ENCODE data around the gene GIPC3.

The GIPC3 gene

GRCh38 chr19:3575260-3575741, 10.0 kb upstream of the GIPC3 start:
- Histone ChIP-seq H3K36me3 (ENCODE audit: control insufficient read depth in 2 of 2, insufficient read depth in 1 of 2, low read length in 2 of 2) (peaks cover 9 to 19% of the 10 kb centered on the region in 2 experiments; a peak in 2 of 3 replicates), H3K9me3 (ENCODE audit: control insufficient read depth, insufficient read depth, low read depth, low read length) (no peaks in the 10 kb centered on the region), H3K4me1 (ENCODE audit: control insufficient read depth, insufficient read depth, low read length) (no peaks in the 10 kb centered on the region), H3K4me3 (ENCODE audit: low read depth, low read length) (no peak overlapping the region), H3K27ac (ENCODE audit: extremely low read depth, low read depth, low read length) (no peak overlapping the region)
- ChIA-PET CTCF (interaction anchor here (0.6 to 2.4 kb wide), 8 partner anchors 11 to 1249 kb away, joined by 3 to 6 read pairs (median 3); partner anchors contain the start of genes GIPC3 and MFSD12), POLR2A (interaction anchor here (1.0 kb wide), 1 partner anchor 22 kb away, joined by 4 read pairs; no protein-coding TSS in a partner anchor)
- no peak for TF ChIP-seq ZSCAN4 (tag by site-specific recombination; IDR thresholded peaks at IDR 0.05)
- TF ChIP-seq, protein P1, sequence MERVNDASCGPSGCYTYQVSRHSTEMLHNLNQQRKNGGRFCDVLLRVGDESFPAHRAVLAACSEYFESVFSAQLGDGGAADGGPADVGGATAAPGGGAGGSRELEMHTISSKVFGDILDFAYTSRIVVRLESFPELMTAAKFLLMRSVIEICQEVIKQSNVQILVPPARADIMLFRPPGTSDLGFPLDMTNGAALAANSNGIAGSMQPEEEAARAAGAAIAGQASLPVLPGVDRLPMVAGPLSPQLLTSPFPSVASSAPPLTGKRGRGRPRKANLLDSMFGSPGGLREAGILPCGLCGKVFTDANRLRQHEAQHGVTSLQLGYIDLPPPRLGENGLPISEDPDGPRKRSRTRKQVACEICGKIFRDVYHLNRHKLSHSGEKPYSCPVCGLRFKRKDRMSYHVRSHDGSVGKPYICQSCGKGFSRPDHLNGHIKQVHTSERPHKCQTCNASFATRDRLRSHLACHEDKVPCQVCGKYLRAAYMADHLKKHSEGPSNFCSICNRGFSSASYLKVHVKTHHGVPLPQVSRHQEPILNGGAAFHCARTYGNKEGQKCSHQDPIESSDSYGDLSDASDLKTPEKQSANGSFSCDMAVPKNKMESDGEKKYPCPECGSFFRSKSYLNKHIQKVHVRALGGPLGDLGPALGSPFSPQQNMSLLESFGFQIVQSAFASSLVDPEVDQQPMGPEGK (tag by site-specific recombination; IDR thresholded peaks at IDR 0.05) = peak; percentile 8; the same call in 1 of the 2 replicates
- no peak for TF ChIP-seq ZNF19 (tag by site-specific recombination; IDR thresholded peaks at IDR 0.05; ENCODE audit: low read depth)
- no peak for TF ChIP-seq ZNF521 (tag by site-specific recombination; IDR thresholded peaks at IDR 0.05)
- TF ChIP-seq ZNF394 (tag by site-specific recombination; IDR thresholded peaks at IDR 0.05; ENCODE audit: borderline replicate concordance) = peak; percentile 92
- TF ChIP-seq, protein P2, sequence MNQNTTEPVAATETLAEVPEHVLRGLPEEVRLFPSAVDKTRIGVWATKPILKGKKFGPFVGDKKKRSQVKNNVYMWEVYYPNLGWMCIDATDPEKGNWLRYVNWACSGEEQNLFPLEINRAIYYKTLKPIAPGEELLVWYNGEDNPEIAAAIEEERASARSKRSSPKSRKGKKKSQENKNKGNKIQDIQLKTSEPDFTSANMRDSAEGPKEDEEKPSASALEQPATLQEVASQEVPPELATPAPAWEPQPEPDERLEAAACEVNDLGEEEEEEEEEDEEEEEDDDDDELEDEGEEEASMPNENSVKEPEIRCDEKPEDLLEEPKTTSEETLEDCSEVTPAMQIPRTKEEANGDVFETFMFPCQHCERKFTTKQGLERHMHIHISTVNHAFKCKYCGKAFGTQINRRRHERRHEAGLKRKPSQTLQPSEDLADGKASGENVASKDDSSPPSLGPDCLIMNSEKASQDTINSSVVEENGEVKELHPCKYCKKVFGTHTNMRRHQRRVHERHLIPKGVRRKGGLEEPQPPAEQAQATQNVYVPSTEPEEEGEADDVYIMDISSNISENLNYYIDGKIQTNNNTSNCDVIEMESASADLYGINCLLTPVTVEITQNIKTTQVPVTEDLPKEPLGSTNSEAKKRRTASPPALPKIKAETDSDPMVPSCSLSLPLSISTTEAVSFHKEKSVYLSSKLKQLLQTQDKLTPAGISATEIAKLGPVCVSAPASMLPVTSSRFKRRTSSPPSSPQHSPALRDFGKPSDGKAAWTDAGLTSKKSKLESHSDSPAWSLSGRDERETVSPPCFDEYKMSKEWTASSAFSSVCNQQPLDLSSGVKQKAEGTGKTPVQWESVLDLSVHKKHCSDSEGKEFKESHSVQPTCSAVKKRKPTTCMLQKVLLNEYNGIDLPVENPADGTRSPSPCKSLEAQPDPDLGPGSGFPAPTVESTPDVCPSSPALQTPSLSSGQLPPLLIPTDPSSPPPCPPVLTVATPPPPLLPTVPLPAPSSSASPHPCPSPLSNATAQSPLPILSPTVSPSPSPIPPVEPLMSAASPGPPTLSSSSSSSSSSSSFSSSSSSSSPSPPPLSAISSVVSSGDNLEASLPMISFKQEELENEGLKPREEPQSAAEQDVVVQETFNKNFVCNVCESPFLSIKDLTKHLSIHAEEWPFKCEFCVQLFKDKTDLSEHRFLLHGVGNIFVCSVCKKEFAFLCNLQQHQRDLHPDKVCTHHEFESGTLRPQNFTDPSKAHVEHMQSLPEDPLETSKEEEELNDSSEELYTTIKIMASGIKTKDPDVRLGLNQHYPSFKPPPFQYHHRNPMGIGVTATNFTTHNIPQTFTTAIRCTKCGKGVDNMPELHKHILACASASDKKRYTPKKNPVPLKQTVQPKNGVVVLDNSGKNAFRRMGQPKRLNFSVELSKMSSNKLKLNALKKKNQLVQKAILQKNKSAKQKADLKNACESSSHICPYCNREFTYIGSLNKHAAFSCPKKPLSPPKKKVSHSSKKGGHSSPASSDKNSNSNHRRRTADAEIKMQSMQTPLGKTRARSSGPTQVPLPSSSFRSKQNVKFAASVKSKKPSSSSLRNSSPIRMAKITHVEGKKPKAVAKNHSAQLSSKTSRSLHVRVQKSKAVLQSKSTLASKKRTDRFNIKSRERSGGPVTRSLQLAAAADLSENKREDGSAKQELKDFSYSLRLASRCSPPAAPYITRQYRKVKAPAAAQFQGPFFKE (tag by site-specific recombination; IDR thresholded peaks at IDR 0.05; ENCODE audit: borderline replicate concordance) = no peak
- TF ChIP-seq ZNF707 (tag by site-specific recombination; IDR thresholded peaks at IDR 0.05) = no peak
- no peak for TF ChIP-seq ZBTB1 (tag by site-specific recombination; IDR thresholded peaks at IDR 0.05)
- TF ChIP-seq ZNF433 (tag by site-specific recombination; IDR thresholded peaks at IDR 0.05; ENCODE audit: low read depth) = no peak
- TF ChIP-seq ZNF140 (tag by site-specific recombination; IDR thresholded peaks at IDR 0.05) = no peak
- no peak for TF ChIP-seq ZNF274 (IDR thresholded peaks at IDR 0.05; ENCODE audit: low read length)
- TF ChIP-seq ZNF274 (tag by site-specific recombination; IDR thresholded peaks at IDR 0.05; ENCODE audit: borderline replicate concordance) = no peak
- TF ChIP-seq ZNF211 (tag by site-specific recombination; IDR thresholded peaks at IDR 0.05; ENCODE audit: low read depth) = no peak
- TF ChIP-seq ZSCAN16 (tag by site-specific recombination; IDR thresholded peaks at IDR 0.05) = no peak
- TF ChIP-seq, protein P3, sequence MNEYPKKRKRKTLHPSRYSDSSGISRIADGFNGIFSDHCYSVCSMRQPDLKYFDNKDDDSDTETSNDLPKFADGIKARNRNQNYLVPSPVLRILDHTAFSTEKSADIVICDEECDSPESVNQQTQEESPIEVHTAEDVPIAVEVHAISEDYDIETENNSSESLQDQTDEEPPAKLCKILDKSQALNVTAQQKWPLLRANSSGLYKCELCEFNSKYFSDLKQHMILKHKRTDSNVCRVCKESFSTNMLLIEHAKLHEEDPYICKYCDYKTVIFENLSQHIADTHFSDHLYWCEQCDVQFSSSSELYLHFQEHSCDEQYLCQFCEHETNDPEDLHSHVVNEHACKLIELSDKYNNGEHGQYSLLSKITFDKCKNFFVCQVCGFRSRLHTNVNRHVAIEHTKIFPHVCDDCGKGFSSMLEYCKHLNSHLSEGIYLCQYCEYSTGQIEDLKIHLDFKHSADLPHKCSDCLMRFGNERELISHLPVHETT (tag by site-specific recombination; IDR thresholded peaks at IDR 0.05) = peak; percentile 68; the same call in 1 of the 2 replicates
- TF ChIP-seq KLF9 (tag by site-specific recombination; IDR thresholded peaks at IDR 0.05; ENCODE audit: low read depth) = no peak
- no peak for TF ChIP-seq SETDB1 (IDR thresholded peaks at IDR 0.05; ENCODE audit: insufficient read length, low read length)
- no peak for TF ChIP-seq ZNF670 (tag by site-specific recombination; IDR thresholded peaks at IDR 0.05; ENCODE audit: low read depth)
- TF ChIP-seq ZBTB17 (tag by site-specific recombination; IDR thresholded peaks at IDR 0.05) = 0 out of 2 replicates have a peak, but pooled peaks have one; percentile 27
- TF ChIP-seq ZNF214 (tag by site-specific recombination; IDR thresholded peaks at IDR 0.05; ENCODE audit: borderline replicate concordance) = no peak
- TF ChIP-seq, protein P4, sequence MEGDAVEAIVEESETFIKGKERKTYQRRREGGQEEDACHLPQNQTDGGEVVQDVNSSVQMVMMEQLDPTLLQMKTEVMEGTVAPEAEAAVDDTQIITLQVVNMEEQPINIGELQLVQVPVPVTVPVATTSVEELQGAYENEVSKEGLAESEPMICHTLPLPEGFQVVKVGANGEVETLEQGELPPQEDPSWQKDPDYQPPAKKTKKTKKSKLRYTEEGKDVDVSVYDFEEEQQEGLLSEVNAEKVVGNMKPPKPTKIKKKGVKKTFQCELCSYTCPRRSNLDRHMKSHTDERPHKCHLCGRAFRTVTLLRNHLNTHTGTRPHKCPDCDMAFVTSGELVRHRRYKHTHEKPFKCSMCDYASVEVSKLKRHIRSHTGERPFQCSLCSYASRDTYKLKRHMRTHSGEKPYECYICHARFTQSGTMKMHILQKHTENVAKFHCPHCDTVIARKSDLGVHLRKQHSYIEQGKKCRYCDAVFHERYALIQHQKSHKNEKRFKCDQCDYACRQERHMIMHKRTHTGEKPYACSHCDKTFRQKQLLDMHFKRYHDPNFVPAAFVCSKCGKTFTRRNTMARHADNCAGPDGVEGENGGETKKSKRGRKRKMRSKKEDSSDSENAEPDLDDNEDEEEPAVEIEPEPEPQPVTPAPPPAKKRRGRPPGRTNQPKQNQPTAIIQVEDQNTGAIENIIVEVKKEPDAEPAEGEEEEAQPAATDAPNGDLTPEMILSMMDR (tag by site-specific recombination; IDR thresholded peaks at IDR 0.05) = peak; percentile 43
- TF ChIP-seq, protein P5, sequence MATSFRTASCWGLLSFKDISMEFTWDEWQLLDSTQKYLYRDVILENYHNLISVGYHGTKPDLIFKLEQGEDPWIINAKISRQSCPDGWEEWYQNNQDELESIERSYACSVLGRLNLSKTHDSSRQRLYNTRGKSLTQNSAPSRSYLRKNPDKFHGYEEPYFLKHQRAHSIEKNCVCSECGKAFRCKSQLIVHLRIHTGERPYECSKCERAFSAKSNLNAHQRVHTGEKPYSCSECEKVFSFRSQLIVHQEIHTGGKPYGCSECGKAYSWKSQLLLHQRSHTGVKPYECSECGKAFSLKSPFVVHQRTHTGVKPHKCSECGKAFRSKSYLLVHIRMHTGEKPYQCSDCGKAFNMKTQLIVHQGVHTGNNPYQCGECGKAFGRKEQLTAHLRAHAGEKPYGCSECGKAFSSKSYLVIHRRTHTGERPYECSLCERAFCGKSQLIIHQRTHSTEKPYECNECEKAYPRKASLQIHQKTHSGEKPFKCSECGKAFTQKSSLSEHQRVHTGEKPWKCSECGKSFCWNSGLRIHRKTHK (tag by site-specific recombination; IDR thresholded peaks at IDR 0.05) = no peak
- peak; percentile 87; the same call in 1 of the 2 replicates for TF ChIP-seq KLF8 (tag by site-specific recombination; IDR thresholded peaks at IDR 0.05)
